B cell (primary cell): Measurements from ENCODE around the gene LPAR5. TPM values are rescaled to one million over a fixed set of nuclear protein-coding genes. Genes with fewer than 3 reads are reported as not detected.

Experiments used
- ATAC-seq: fragments of 200-7000 bp; cut with Tn5 transposase; one replicate; pipeline ENCODE4 v1.10.0; 2021; ENCODE audit warnings: low read depth, mild to moderate bottlenecking, moderate number of reproducible peaks, moderate library complexity
- CTCF ChIA-PET: fragments of 350-600 bp; sonication (Branson Sonifier 250); formaldehyde crosslinking; loops from one replicate; lab custom pipeline; 2021; ENCODE audit warnings: antibody characterized with exemption, inconsistent platforms; lab: Charles Lee
- POLR2A ChIA-PET: fragments of 350-600 bp; sonication (Branson Sonifier 250); formaldehyde crosslinking; loops from one replicate; lab custom pipeline; 2021; ENCODE audit warnings: antibody characterized with exemption; lab: Charles Lee
- DNase-seq: peaks from one replicate; pipeline ENCODE4 v3.0.0; 2013
- H2AFZ ChIP-seq: 2 replicates; pipeline ENCODE4 v1.6.1; 2012; ENCODE audit warnings: mild to moderate bottlenecking, low read depth, low read length; ENCODE audit not compliant: insufficient read depth, poor library complexity, severe bottlenecking
- H3K27ac ChIP-seq, 2 donors: 1 replicate in 1 of 2; 2 replicates in 1 of 2; pipeline ENCODE4 v1.5.1; 2012 to 2013; ENCODE audit warnings: low read length in 2 of 2, mild to moderate bottlenecking in 2 of 2, moderate library complexity in 1 of 2
- H3K27me3 ChIP-seq, 4 experiments: fragments of 200-600 bp in 1 of 4; sonication (generic) in 1 of 4; replicated peaks in 1 of 4; 1 replicate in 2 of 4; 2 replicates in 2 of 4; pipeline versions ENCODE4 v1.6.1 to v1.7.0; 2013 to 2016; ENCODE audit warnings: low read length in 3 of 4, mild to moderate bottlenecking in 2 of 4, mixed read lengths in 1 of 4, moderate library complexity in 1 of 4; ENCODE audit not compliant: insufficient read depth in 4 of 4, control insufficient read depth in 3 of 4; ENCODE audit errors: control extremely low read depth in 1 of 4
- H3K36me3 ChIP-seq, 2 experiments: replicated peaks in 1 of 2; 1 replicate in 1 of 2; 2 replicates in 1 of 2; pipeline versions ENCODE4 v1.6.1 to v1.7.1; 2013; ENCODE audit warnings: low read length in 1 of 2; ENCODE audit not compliant: insufficient read depth in 2 of 2, control insufficient read depth in 1 of 2; ENCODE audit errors: control extremely low read depth in 1 of 2, extremely low read depth in 1 of 2
- H3K4me1 ChIP-seq, 2 donors: fragments of 200-600 bp in 1 of 2; sonication (generic) in 1 of 2; 1 replicate in 1 of 2; 2 replicates in 1 of 2; pipeline versions ENCODE4 v1.5.1 to v1.6.1; 2013 to 2017; ENCODE audit warnings: low read length in 2 of 2; ENCODE audit not compliant: control insufficient read depth in 2 of 2, insufficient read depth in 2 of 2
- H3K4me2 ChIP-seq: replicated peaks from 2 replicates; pipeline ENCODE3; 2012; ENCODE audit warnings: mild to moderate bottlenecking, low read depth, low read length; ENCODE audit not compliant: poor library complexity, severe bottlenecking
- H3K4me3 ChIP-seq, 5 experiments: fragments of 200-600 bp in 1 of 5; sonication (generic) in 1 of 5; 1 replicate in 3 of 5; 2 replicates in 2 of 5; pipeline versions ENCODE4 v1.5.1 to v1.7.0; 2011 to 2016; ENCODE audit warnings: low read length in 4 of 5, mild to moderate bottlenecking in 4 of 5, low read depth in 2 of 5, control low read depth in 1 of 5, moderate library complexity in 1 of 5; ENCODE audit not compliant: insufficient read depth in 1 of 5; ENCODE audit errors: control extremely low read depth in 1 of 5, extremely low read depth in 1 of 5
- H3K79me2 ChIP-seq: fragments of 200-600 bp; sonication (generic); one replicate; pipeline ENCODE4 v1.6.0; 2016; ENCODE audit warnings: low read length; ENCODE audit not compliant: control insufficient read depth, insufficient read depth
- H3K9ac ChIP-seq: fragments of 200-600 bp; sonication (generic); 2 replicates; pipeline ENCODE4 v1.6.1; 2017; ENCODE audit warnings: mild to moderate bottlenecking, low read length, moderate library complexity
- H3K9me3 ChIP-seq, 3 donors: one replicate each; pipeline versions ENCODE4 v1.6.1 to v1.7.1; 2013; ENCODE audit warnings: low read length in 2 of 3; ENCODE audit not compliant: control insufficient read depth in 2 of 3, insufficient read depth in 1 of 3; ENCODE audit errors: control extremely low read depth in 1 of 3
- H4K20me1 ChIP-seq: 2 replicates; pipeline ENCODE4 v1.6.0; 2012; ENCODE audit warnings: mild to moderate bottlenecking, low read length; ENCODE audit not compliant: insufficient read depth, control insufficient read depth, poor library complexity, severe bottlenecking
- H3K27ac Mint-ChIP-seq: one replicate; pipeline ENCODE4 v1.8.0; 2021; ENCODE audit warnings: mixed read lengths
- H3K27me3 Mint-ChIP-seq: one replicate; pipeline ENCODE4 v1.8.0; 2021; ENCODE audit warnings: mixed read lengths
- H3K4me1 Mint-ChIP-seq: one replicate; pipeline ENCODE4 v1.8.0; 2021; ENCODE audit warnings: mixed read lengths
- H3K4me3 Mint-ChIP-seq: one replicate; pipeline ENCODE4 v1.8.0; 2021; ENCODE audit warnings: mixed read lengths
- H3K9me3 Mint-ChIP-seq: one replicate; pipeline ENCODE4 v1.8.0; 2022; ENCODE audit warnings: mixed read lengths; ENCODE audit not compliant: insufficient read depth
- CTCF ChIP-seq: fragments of 200-600 bp; IDR thresholded peaks from one replicate; pipeline ENCODE4 v1.8.0; 2022; ENCODE audit warnings: antibody characterized with exemption, mild to moderate bottlenecking
- EZH2 ChIP-seq: IDR thresholded peaks from 2 replicates; pipeline ENCODE4 v1.6.1; 2012; ENCODE audit warnings: borderline replicate concordance, low read depth, mild to moderate bottlenecking, moderate library complexity, low read length; ENCODE audit not compliant: insufficient read depth, poor library complexity, severe bottlenecking
- WGBS: methylation state at CpG from one replicate; pipeline ENCODE4 v1.1.5; 2013; ENCODE audit warnings: missing lambda C conversion rate; ENCODE audit not compliant: insufficient coverage; 5-methylcytosine and 5-hydroxymethylcytosine counted together
- intact Hi-C: fragments of 100-400 bp; cut with micrococcal nuclease; formaldehyde crosslinking; loops from one replicate; pipeline ENCODE4 v1.10.0; 2022
- polyA plus RNA-seq: library from polyadenylated mRNA; depleted of rRNA; stranded (reverse); fragments of >200 nt; gene quantifications from 2 replicates; pipeline ENCODE4 v1.2.3, GENCODE V29; 2012
- total RNA-seq, 2 donors: library from RNA; stranded (reverse); fragments of 120-200 nt in 1 of 2; gene quantifications; 1 replicate in 1 of 2; 2 replicates in 1 of 2; pipeline versions ENCODE4 v1.2.3 to v1.2.4, GENCODE V29; 2013 to 2022

The LPAR5 gene
- total and polyA plus RNA-seq, 2 donors (not counting 1 experiment from before 2014, with no cell fraction given) = 29.0 to 59.6 TPM

- ChIA-PET POLR2A (interaction anchor here (0.5 to 3.0 kb wide), 8 partner anchors 8 to 225 kb away, joined by 5 to 11 read pairs (median 6); partner anchors contain the start of genes ACRBP and LPAR5), CTCF (interaction anchor here (0.6 to 1.5 kb wide), 7 partner anchors 16 to 477 kb away, joined by 3 to 5 read pairs (median 3); no protein-coding TSS in a partner anchor)
- Histone ChIP-seq H3K9ac (no peak overlapping the region), H3K4me1 (peaks cover 40 to 57% of the 10 kb centered on the region in 2 donors), H2AFZ (no peak overlapping the region), H3K79me2 (peaks cover 85% of the 10 kb centered on the region), H3K4me3 (peak overlapping the region in 2 of 5 experiments; percentile 8 to 36), H3K36me3 (peaks cover 1 to 47% of the 10 kb centered on the region in 2 experiments), H3K27ac (peak overlapping the region; percentile 7 to 16), H3K9me3 (no peaks in the 10 kb centered on the region), H3K27me3 (no peaks in the 10 kb centered on the region), H3K4me2 (peak overlapping the region; percentile 58), H4K20me1 (no peaks in the 10 kb centered on the region)
- WGBS = 100% methylated on average over 1 of the region's 7 CpGs
- H3K4me1 Mint-ChIP-seq = peaks cover 56% of the 10 kb centered on the region
- DNase-seq (peak; percentile 53), ATAC-seq (peak; percentile 32)
- no peaks in the 10 kb centered on the region for H3K9me3 Mint-ChIP-seq
- no peaks in the 10 kb centered on the region for H3K27me3 Mint-ChIP-seq
- intact Hi-C loops = loop anchor here (1.0 kb wide), 1 partner anchor 8 kb away; the partner anchor contains the start of gene LPAR5
- H3K4me3 Mint-ChIP-seq = peak overlapping the region; percentile 76
- H3K27ac Mint-ChIP-seq = peak overlapping the region; percentile 55
- no peak for TF ChIP-seq EZH2
- TF ChIP-seq CTCF = no peak
These were observed 8.1 kb downstream of the LPAR5 start for GRCh38 chr12:6627616-6628015.

DNA sequence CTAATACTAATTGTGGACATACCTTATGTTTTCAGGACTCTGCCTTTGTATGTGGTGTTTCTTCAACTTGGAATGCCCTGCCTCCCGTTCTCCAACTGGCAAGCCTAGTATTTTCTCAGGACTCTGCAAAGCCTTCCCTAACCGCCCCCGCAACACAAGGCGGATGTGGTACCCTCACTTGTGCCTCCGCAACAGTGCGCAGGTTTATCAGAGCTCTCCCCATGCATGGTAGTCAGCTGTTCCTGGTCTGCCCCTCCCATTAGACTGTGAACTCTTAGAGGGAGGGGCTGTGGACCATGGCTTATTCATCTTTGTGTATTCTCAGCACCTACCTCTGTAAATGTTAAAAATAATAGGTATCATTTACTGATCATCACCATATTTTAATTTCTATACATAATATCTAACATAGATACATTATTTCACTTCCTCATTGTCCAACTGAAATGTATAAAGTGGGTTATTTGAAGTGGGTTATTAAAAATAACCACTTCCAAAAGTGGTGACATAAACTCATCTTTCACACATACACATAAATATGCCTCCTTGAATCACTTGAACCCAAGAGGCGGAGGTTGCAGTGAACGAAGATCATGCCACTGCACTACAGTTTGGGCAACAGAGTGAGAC, 9.0 kb downstream of the LPAR5 start:
- Mint-ChIP-seq H3K4me3 (peak overlapping the region; percentile 46), H3K4me1 (peaks cover 48% of the 10 kb centered on the region), H3K27ac (peak overlapping the region; percentile 80), H3K9me3 (no peaks in the 10 kb centered on the region), H3K27me3 (no peaks in the 10 kb centered on the region)
- H3K9ac ChIP-seq = no peak overlapping the region
- H3K4me2 ChIP-seq = peak overlapping the region; percentile 58
- CTCF ChIA-PET = interaction anchor here (1.3 kb wide), 1 partner anchor 23 kb away, joined by 5 read pairs; no protein-coding TSS in a partner anchor
- 69% methylated on average over 3 of the region's 8 CpGs for WGBS
- no peaks in the 10 kb centered on the region for H4K20me1 ChIP-seq
- ATAC-seq (peak; percentile 59), DNase-seq (no peak)
- H3K27ac ChIP-seq = peak overlapping the region; percentile 7 to 26
- H3K27me3 ChIP-seq = no peaks in the 10 kb centered on the region
- peaks cover 76% of the 10 kb centered on the region for H3K79me2 ChIP-seq
- no peak for TF ChIP-seq EZH2
- TF ChIP-seq CTCF = no peak
- POLR2A ChIA-PET = interaction anchor here (0.9 to 3.0 kb wide), 3 partner anchors 9 to 97 kb away, joined by 3 to 11 read pairs (median 3); partner anchors contain the start of genes COPS7A and LPAR5
- peaks cover 32 to 49% of the 10 kb centered on the region in 2 donors for H3K4me1 ChIP-seq
- no peak overlapping the region for H2AFZ ChIP-seq
- intact Hi-C loops = loop anchor here (1.0 kb wide), 1 partner anchor 9 kb away; the partner anchor contains the start of gene LPAR5
- H3K9me3 ChIP-seq = no peaks in the 10 kb centered on the region
- H3K4me3 ChIP-seq = no peak overlapping the region
- peaks cover 1 to 47% of the 10 kb centered on the region in 2 experiments for H3K36me3 ChIP-seq
